Esophagus (tissue), 2 donors: Measurements from ENCODE around the gene PPARG. TPM values are rescaled to one million over a fixed set of nuclear protein-coding genes. Genes with fewer than 3 reads are reported as not detected.

Experiments
- H3K27ac ChIP-seq, 2 donors: one replicate each; pipeline ENCODE4 v1.5.1; 2013; ENCODE audit warnings: low read depth in 2 of 2, mild to moderate bottlenecking in 2 of 2, inconsistent platforms in 1 of 2, low read length in 1 of 2, moderate library complexity in 1 of 2
- H3K27me3 ChIP-seq, 2 donors: one replicate each; pipeline ENCODE4 v1.6.1; 2013; ENCODE audit warnings: low read length in 2 of 2, control low read depth in 1 of 2, mild to moderate bottlenecking in 1 of 2; ENCODE audit not compliant: insufficient read depth in 2 of 2, control insufficient read depth in 1 of 2
- H3K36me3 ChIP-seq, 2 donors: one replicate each; pipeline ENCODE4 v1.6.1; 2013; ENCODE audit warnings: low read length in 1 of 2; ENCODE audit not compliant: control insufficient read depth in 2 of 2, insufficient read depth in 2 of 2
- H3K4me1 ChIP-seq, 2 donors: one replicate each; pipeline ENCODE4 v1.6.1; 2013; ENCODE audit warnings: low read length in 1 of 2; ENCODE audit not compliant: control insufficient read depth in 2 of 2, insufficient read depth in 2 of 2
- H3K4me3 ChIP-seq, 2 donors: one replicate each; pipeline ENCODE4 v1.5.1; 2013; ENCODE audit warnings: low read length in 2 of 2, mild to moderate bottlenecking in 2 of 2, low read depth in 1 of 2, moderate library complexity in 1 of 2
- H3K9me3 ChIP-seq, 2 donors: one replicate each; pipeline ENCODE4 v1.6.1; 2013; ENCODE audit warnings: mild to moderate bottlenecking in 2 of 2, low read depth in 1 of 2, low read length in 1 of 2, moderate library complexity in 1 of 2; ENCODE audit not compliant: control insufficient read depth in 2 of 2, insufficient read depth in 1 of 2
- WGBS, 2 donors: extraction: QIAGEN DNeasy Blood & Tissue Kit; methylation state at CpG; one replicate each; pipeline ENCODE4 v1.1.7; 2013; 5-methylcytosine and 5-hydroxymethylcytosine counted together
- polyA plus RNA-seq, 2 donors: library from polyadenylated mRNA; stranded (reverse); fragments of 200-250 nt; gene quantifications; one replicate each; pipeline ENCODE4 v1.2.3, GENCODE V29; 2013
- donor health status: healthy with polysubstance abuse.
- donor health status: Bipolar disorder and iron deficiency.

The PPARG gene
- polyA plus RNA-seq, 2 donors, result 2.6 to 3.4 TPM

DNA sequence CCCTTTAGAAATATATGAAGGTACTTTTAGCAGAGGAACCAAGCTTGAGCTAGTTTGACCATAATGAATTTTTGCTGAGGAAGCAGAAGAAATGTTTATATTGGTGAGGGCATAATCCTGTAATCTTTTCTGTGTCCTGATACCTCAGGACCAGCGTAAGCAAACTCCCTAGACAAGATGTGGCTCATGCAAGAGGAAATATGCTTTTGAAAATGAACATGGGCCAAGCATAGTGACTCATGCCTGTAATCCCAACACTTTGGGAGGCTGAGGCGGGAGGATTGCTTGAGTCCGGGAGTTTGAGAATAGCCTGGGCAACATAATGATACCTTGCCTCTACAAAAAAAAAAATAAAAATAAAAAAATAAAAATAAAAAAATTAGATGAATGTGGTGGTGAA is 78.5 kb downstream of the PPARG start:
- WGBS, 2 donors, result 74 to 75% methylated on average over 3 of the region's 3 CpGs
- Histone ChIP-seq H3K4me1 (no peaks in the 10 kb centered on the region), H3K36me3 (no peaks in the 10 kb centered on the region), H3K4me3 (no peak overlapping the region), H3K27me3 (peaks cover 0 to 4% of the 10 kb centered on the region in 2 donors), H3K27ac (no peak overlapping the region), H3K9me3 (no peaks in the 10 kb centered on the region)

DNA sequence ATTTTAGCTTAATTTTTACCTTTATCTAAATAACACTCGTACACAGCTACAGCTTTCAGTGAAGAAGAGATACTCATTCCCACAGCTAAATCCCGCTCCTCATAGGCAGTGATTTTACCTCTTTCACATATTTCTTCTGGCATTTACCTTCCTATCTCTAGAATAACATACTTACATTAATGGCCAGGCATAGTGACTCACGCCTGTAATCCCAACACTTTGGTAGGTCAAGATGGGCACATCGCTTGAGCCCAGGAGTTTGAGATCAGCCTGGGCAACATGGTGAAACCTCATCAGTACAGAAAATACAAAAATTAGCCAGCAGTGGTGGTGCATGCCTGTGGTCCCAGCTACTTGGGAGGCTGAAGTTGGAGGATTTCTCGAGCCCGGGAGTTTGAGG is 80.2 kb downstream of the PPARG start:
- Histone ChIP-seq H3K27ac (no peak overlapping the region), H3K9me3 (no peaks in the 10 kb centered on the region), H3K4me3 (no peak overlapping the region), H3K27me3 (peaks cover 0 to 7% of the 10 kb centered on the region in 2 donors), H3K36me3 (no peaks in the 10 kb centered on the region), H3K4me1 (no peaks in the 10 kb centered on the region)
- WGBS, 2 donors, result 95 to 97% methylated on average over 6 of the region's 6 CpGs

DNA sequence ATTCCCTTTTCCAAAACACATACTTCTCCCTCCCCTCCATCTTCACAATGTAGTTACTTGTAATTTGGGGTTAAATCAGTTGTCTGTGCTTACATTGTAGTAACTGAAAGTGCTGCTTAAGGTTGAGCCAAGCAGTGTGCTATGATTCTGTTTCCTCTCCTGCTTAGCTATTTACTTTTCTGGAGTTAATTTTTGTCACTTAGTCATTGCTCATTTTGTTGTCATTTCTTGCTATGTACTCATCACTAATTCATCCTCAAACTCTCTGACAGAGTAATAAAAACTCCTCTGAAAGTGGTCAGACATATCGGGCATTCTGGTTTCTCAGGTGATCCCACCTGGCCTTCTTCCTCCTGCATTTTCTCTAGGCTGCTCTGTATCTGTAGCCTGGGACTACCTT is 80.7 kb downstream of the PPARG start:
- Histone ChIP-seq H3K9me3 (no peaks in the 10 kb centered on the region), H3K27ac (no peak overlapping the region), H3K27me3 (peaks cover 0 to 7% of the 10 kb centered on the region in 2 donors), H3K4me1 (no peaks in the 10 kb centered on the region), H3K4me3 (no peak overlapping the region), H3K36me3 (no peaks in the 10 kb centered on the region)
- WGBS, 2 donors, result 81% methylated on average over 1 of the region's 1 CpG

DNA sequence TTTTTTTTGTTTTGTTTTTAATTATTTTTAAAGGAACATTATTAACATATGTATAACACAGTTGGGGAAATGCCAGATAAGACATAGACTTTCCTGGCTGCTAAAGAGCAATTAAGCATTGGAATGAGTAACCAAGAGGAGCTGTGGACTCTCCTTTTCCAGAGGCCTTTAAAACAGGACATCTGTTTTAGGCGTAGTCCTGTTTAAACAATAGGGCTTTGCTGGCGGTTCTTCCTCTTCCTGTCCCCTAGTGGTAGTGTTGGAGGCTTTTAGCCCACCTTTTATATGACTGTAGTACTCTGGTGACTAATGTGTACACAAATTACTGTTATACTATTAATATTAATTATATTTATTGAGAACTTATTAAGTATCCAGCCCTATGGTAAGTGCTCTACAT is 81.9 kb downstream of the PPARG start:
- Histone ChIP-seq H3K36me3 (no peaks in the 10 kb centered on the region), H3K4me3 (no peak overlapping the region), H3K27me3 (peaks cover 0 to 7% of the 10 kb centered on the region in 2 donors), H3K9me3 (no peaks in the 10 kb centered on the region), H3K27ac (no peak overlapping the region), H3K4me1 (no peaks in the 10 kb centered on the region)
- 60 to 63% methylated on average over 2 of the region's 2 CpGs for WGBS, 2 donors

- Histone ChIP-seq H3K27ac (no peak overlapping the region), H3K4me1 (no peaks in the 10 kb centered on the region), H3K27me3 (peaks cover 0 to 7% of the 10 kb centered on the region in 2 donors), H3K4me3 (no peak overlapping the region), H3K36me3 (no peaks in the 10 kb centered on the region), H3K9me3 (no peaks in the 10 kb centered on the region)
- 59 to 63% methylated on average over 6 of the region's 6 CpGs for WGBS, 2 donors
Measured at GRCh38 chr3:12371525-12372140, 82.8 kb downstream of the PPARG start.

- Histone ChIP-seq H3K27ac (no peak overlapping the region), H3K36me3 (no peaks in the 10 kb centered on the region), H3K4me3 (no peak overlapping the region), H3K4me1 (no peaks in the 10 kb centered on the region), H3K27me3 (peaks cover 0 to 7% of the 10 kb centered on the region in 2 donors), H3K9me3 (no peaks in the 10 kb centered on the region)
- WGBS, 2 donors, result 89 to 91% methylated on average over 2 of the region's 2 CpGs
Measured at GRCh38 chr3:12372741-12373280, 83.9 kb downstream of the PPARG start.

DNA sequence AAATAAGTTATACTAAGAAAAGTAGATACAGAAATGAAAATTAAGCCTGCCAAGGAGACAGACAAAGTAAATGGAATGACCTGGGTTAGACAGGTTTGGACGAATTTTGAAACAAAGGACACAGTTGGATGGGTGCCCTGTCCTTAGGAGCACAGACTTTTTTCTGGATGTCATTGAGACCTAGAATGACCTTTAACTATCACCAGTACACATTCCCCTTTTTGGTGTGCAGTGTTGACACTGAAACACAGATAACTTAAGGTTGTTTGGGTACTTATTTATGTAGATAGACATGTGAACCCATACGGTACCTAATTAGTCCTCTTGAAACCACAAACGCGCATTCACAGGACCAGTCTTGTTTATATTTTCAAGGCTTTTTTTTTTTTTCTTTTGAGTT is 86.7 kb downstream of the PPARG start:
- Histone ChIP-seq H3K9me3 (no peaks in the 10 kb centered on the region), H3K4me1 (no peaks in the 10 kb centered on the region), H3K27ac (no peak overlapping the region), H3K4me3 (no peak overlapping the region), H3K27me3 (peaks cover 0 to 7% of the 10 kb centered on the region in 2 donors), H3K36me3 (no peaks in the 10 kb centered on the region)
- 60% methylated on average over 4 of the region's 4 CpGs for WGBS, 2 donors

DNA sequence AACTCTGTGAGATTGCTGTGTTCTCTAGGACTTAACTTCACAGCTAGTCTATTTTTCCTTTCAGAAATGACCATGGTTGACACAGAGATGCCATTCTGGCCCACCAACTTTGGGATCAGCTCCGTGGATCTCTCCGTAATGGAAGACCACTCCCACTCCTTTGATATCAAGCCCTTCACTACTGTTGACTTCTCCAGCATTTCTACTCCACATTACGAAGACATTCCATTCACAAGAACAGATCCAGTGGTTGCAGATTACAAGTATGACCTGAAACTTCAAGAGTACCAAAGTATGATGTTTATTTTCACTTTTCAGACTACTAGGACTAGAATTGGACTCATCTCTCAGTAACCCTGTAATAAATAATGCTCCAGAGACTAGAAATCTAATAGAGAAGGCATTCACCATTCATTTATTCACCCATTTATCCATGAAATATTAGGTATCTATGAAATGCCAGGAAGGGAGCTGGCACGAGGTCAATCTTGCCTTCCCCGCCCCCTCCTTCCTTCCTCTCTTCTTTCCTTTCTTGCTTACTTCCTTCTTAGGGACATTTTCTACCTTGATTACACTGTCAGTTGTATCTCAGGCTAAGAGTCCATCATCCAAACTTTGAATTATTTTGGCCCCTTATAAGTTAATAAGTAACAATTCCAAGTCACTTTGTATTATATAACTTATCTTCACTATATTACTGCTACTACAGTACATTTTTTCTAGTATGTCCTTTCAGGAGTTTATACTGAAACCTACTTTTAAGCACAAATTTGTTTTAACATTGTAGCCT is 91.0 kb downstream of the PPARG start:
- Histone ChIP-seq H3K27ac (no peak overlapping the region), H3K36me3 (no peaks in the 10 kb centered on the region), H3K4me3 (no peak overlapping the region), H3K4me1 (no peaks in the 10 kb centered on the region), H3K9me3 (no peaks in the 10 kb centered on the region), H3K27me3 (no peaks in the 10 kb centered on the region)
- 85 to 93% methylated on average over 5 of the region's 5 CpGs for WGBS, 2 donors

GRCh38 chr3:12380461-12380860 is 91.6 kb downstream of the PPARG start:
- no peaks in the 10 kb centered on the region for H3K27me3 ChIP-seq
- H3K4me3 ChIP-seq, result no peak overlapping the region
- WGBS, 2 donors, result 71 to 78% methylated on average over 3 of the region's 3 CpGs
- no peak overlapping the region for H3K27ac ChIP-seq
- H3K36me3 ChIP-seq, result no peaks in the 10 kb centered on the region
- H3K9me3 ChIP-seq, result no peaks in the 10 kb centered on the region
- no peaks in the 10 kb centered on the region for H3K4me1 ChIP-seq
